Measurements from ENCODE around the gene CCDC196.

DNA sequence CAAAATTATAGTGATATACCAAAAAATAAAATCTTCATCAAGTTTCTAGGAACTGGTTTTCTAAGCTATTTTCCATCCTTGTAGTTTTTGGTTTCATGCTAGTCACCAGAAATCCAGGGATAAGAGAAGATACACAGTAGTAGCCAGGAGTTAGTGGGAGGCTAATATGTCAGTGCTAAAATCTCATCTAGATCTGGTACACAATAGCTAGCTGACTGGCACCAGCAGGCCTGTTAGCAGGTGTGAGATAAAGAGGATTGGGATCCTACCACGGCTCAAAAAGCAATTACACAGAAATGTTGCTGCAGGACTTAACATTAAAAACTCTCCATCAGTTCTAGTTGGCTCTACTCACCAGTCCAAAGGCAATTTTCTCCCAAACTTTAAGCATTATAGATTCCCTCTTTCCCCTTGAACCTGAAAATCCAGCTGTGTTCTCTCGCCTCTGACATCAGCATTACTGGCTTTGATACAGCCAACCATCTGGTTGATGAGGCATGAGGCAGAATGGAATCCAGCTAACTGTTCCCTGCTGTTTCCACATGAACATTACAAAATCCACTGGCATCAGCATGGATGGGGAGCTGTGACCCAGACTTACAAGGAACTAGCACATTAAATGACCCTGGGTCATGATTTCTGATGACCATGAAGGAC lies 41.8 kb upstream of the CCDC196 start:
- TF ChIP-seq, protein P1, sequence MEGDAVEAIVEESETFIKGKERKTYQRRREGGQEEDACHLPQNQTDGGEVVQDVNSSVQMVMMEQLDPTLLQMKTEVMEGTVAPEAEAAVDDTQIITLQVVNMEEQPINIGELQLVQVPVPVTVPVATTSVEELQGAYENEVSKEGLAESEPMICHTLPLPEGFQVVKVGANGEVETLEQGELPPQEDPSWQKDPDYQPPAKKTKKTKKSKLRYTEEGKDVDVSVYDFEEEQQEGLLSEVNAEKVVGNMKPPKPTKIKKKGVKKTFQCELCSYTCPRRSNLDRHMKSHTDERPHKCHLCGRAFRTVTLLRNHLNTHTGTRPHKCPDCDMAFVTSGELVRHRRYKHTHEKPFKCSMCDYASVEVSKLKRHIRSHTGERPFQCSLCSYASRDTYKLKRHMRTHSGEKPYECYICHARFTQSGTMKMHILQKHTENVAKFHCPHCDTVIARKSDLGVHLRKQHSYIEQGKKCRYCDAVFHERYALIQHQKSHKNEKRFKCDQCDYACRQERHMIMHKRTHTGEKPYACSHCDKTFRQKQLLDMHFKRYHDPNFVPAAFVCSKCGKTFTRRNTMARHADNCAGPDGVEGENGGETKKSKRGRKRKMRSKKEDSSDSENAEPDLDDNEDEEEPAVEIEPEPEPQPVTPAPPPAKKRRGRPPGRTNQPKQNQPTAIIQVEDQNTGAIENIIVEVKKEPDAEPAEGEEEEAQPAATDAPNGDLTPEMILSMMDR (IDR thresholded peaks at IDR 0.05 in 2 of 3, conservative IDR thresholded peaks at IDR 0.05 in 1 of 3; ENCODE audit: borderline replicate concordance in 1 of 3, insufficient read depth in 1 of 3, low read depth in 2 of 3, low read length in 2 of 3), result no peak
- TF ChIP-seq POLR2AphosphoS5 (IDR thresholded peaks at IDR 0.05; ENCODE audit: low read depth, low read length) (no peak), SIN3A (IDR thresholded peaks at IDR 0.05; ENCODE audit: low read depth) (no peak), EZH2phosphoT487 (IDR thresholded peaks at IDR 0.05; ENCODE audit: borderline replicate concordance) (no peak), TCF7L2 (IDR thresholded peaks at IDR 0.05; ENCODE audit: borderline replicate concordance, extremely low read depth, insufficient read depth, insufficient read length) (no peak), EZH2 (IDR thresholded peaks at IDR 0.05) (no peak), YY1 (IDR thresholded peaks at IDR 0.05; ENCODE audit: extremely low read depth, insufficient replicate concordance, low read depth, low read length) (no peak), SRF (IDR thresholded peaks at IDR 0.05; ENCODE audit: low read depth) (no peak), SP1 (IDR thresholded peaks at IDR 0.05; ENCODE audit: low read depth) (no peak), POLR2A (IDR thresholded peaks at IDR 0.05; ENCODE audit: borderline replicate concordance, extremely low read depth, insufficient read depth, insufficient read length) (no peak)
- TF ChIP-seq, protein P2, sequence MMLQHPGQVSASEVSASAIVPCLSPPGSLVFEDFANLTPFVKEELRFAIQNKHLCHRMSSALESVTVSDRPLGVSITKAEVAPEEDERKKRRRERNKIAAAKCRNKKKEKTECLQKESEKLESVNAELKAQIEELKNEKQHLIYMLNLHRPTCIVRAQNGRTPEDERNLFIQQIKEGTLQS (IDR thresholded peaks at IDR 0.05), result no peak
- TF ChIP-seq, protein P3, sequence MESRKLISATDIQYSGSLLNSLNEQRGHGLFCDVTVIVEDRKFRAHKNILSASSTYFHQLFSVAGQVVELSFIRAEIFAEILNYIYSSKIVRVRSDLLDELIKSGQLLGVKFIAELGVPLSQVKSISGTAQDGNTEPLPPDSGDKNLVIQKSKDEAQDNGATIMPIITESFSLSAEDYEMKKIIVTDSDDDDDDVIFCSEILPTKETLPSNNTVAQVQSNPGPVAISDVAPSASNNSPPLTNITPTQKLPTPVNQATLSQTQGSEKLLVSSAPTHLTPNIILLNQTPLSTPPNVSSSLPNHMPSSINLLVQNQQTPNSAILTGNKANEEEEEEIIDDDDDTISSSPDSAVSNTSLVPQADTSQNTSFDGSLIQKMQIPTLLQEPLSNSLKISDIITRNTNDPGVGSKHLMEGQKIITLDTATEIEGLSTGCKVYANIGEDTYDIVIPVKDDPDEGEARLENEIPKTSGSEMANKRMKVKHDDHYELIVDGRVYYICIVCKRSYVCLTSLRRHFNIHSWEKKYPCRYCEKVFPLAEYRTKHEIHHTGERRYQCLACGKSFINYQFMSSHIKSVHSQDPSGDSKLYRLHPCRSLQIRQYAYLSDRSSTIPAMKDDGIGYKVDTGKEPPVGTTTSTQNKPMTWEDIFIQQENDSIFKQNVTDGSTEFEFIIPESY (IDR thresholded peaks at IDR 0.05; ENCODE audit: extremely low read depth, insufficient replicate concordance, low read length), result no peak
- TF ChIP-seq, protein P4, sequence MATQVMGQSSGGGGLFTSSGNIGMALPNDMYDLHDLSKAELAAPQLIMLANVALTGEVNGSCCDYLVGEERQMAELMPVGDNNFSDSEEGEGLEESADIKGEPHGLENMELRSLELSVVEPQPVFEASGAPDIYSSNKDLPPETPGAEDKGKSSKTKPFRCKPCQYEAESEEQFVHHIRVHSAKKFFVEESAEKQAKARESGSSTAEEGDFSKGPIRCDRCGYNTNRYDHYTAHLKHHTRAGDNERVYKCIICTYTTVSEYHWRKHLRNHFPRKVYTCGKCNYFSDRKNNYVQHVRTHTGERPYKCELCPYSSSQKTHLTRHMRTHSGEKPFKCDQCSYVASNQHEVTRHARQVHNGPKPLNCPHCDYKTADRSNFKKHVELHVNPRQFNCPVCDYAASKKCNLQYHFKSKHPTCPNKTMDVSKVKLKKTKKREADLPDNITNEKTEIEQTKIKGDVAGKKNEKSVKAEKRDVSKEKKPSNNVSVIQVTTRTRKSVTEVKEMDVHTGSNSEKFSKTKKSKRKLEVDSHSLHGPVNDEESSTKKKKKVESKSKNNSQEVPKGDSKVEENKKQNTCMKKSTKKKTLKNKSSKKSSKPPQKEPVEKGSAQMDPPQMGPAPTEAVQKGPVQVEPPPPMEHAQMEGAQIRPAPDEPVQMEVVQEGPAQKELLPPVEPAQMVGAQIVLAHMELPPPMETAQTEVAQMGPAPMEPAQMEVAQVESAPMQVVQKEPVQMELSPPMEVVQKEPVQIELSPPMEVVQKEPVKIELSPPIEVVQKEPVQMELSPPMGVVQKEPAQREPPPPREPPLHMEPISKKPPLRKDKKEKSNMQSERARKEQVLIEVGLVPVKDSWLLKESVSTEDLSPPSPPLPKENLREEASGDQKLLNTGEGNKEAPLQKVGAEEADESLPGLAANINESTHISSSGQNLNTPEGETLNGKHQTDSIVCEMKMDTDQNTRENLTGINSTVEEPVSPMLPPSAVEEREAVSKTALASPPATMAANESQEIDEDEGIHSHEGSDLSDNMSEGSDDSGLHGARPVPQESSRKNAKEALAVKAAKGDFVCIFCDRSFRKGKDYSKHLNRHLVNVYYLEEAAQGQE (IDR thresholded peaks at IDR 0.05; ENCODE audit: low read depth), result no peak
- TF ChIP-seq, protein P5, sequence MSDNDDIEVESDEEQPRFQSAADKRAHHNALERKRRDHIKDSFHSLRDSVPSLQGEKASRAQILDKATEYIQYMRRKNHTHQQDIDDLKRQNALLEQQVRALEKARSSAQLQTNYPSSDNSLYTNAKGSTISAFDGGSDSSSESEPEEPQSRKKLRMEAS (IDR thresholded peaks at IDR 0.05), result no peak

All from HCT116 (cell line).